ENCODE data around the gene SSTR4. TPM values are rescaled to one million over a fixed set of nuclear protein-coding genes. Genes with fewer than 3 reads are reported as not detected.

Gene SSTR4
- total and polyA plus RNA-seq, 2 donors (not counting 3 experiments of a cell fraction or from before 2014, with no cell fraction given) = not detected

DNA sequence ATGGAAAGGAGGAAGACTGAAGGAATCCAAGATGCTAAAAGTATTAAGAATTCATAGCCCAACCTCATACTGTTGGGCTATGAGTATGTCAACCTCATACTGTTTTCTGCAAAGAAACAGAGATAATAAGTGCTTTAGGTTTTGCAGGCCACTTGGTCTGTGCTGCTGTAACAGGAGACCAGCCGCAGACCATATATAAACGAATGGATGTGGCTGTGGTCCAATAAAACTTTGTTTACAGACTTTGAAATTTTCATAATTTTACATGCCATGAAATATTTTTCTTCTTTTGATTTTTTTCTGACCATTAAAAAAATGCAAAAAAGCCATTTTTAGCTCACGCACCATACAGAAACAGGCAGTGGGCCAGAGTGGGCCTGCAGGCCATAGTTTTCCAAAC, 28.1 kb downstream of the SSTR4 start:
- Histone ChIP-seq H3K4me2 (ENCODE audit: insufficient read depth, low read length) (no peak overlapping the region), H4K20me1 (replicated peaks; ENCODE audit: control insufficient read depth, extremely low read depth, insufficient read depth, low read length) (no peaks in the 10 kb centered on the region), H3K79me2 (ENCODE audit: control insufficient read depth, insufficient read depth, low read length) (no peaks in the 10 kb centered on the region), H3K4me3 (replicated peaks in 1 of 3; ENCODE audit: insufficient read depth in 1 of 3, low read depth in 1 of 3, low read length in 3 of 3) (no peak overlapping the region), H3K27me3 (ENCODE audit: control insufficient read depth in 2 of 2, insufficient read depth in 2 of 2, low read length in 2 of 2) (no peaks in the 10 kb centered on the region), H3K4me1 (ENCODE audit: control insufficient read depth, extremely low read depth, insufficient read depth, low read length) (peaks cover 29% of the 10 kb centered on the region), H3K9me1 (replicated peaks; ENCODE audit: control insufficient read depth, extremely low read depth, insufficient read depth, low read length) (no peaks in the 10 kb centered on the region), H3K9me3 (replicated peaks; ENCODE audit: control insufficient read depth, insufficient read depth, low read length) (no peaks in the 10 kb centered on the region), H3K36me3 (ENCODE audit: control insufficient read depth in 2 of 2, extremely low read depth in 1 of 2, insufficient read depth in 2 of 2, low read length in 2 of 2) (no peaks in the 10 kb centered on the region), H3K9ac (replicated peaks; ENCODE audit: extremely low read depth, insufficient read depth, low read length) (no peak overlapping the region), H3K27ac (ENCODE audit: insufficient read depth, low read depth, low read length) (no peak overlapping the region), H2AFZ (ENCODE audit: low read depth, low read length) (no peak overlapping the region)
- intact Hi-C loops (cut with micrococcal nuclease) = no loop called here
- no TSS peak for BruUV-seq (replicated peaks)
- ChIA-PET POLR2A (no interaction called here), CTCF (interaction anchor here (0.6 to 4.8 kb wide), 7 partner anchors 12 to 277 kb away, joined by 3 to 22 read pairs (median 8); no protein-coding TSS in a partner anchor)
- dilution Hi-C loops (cut with MboI; ENCODE audit: extremely low pct_ligation_motif_present, low sequenced_read_pairs) = no loop called here
- TF ChIP-seq FOS (IDR thresholded peaks at IDR 0.05; ENCODE audit: borderline replicate concordance, insufficient read depth, low read length) (no peak), JUN (IDR thresholded peaks at IDR 0.05; ENCODE audit: borderline replicate concordance, insufficient read depth, insufficient read length, low read depth) (no peak), EZH2 (IDR thresholded peaks at IDR 0.05; ENCODE audit: borderline replicate concordance, low read depth, low read length, severe bottlenecking) (no peak), GATA2 (IDR thresholded peaks at IDR 0.05; ENCODE audit: insufficient read depth, insufficient read length, low read depth, low read length) (no peak), MYC (IDR thresholded peaks at IDR 0.05; ENCODE audit: low read depth, low read length) (no peak), POLR2A (IDR thresholded peaks at IDR 0.05; ENCODE audit: low read depth, low read length) (no peak), CTCF (IDR thresholded peaks at IDR 0.05; ENCODE audit: extremely low read depth in 1 of 2, insufficient read depth in 1 of 2, low read depth in 1 of 2, low read length in 2 of 2) (no peak)
- TF ChIP-seq, protein P1, sequence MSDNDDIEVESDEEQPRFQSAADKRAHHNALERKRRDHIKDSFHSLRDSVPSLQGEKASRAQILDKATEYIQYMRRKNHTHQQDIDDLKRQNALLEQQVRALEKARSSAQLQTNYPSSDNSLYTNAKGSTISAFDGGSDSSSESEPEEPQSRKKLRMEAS (IDR thresholded peaks at IDR 0.05; ENCODE audit: insufficient read depth, insufficient read length) = no peak
- FAIRE-seq (no peak), DNase-seq (ENCODE audit: low read depth, low spot score) (no peak)
